NB4 (cell line): ENCODE data around the gene COMMD1.

Experiments used
- CTCF ChIP-seq: IDR thresholded peaks from one replicate; pipeline ENCODE4 v1.5.1; 2012; ENCODE audit warnings: low read depth, low read length
- MAX ChIP-seq: IDR thresholded peaks from 2 replicates; pipeline ENCODE4 v1.6.1; 2011; ENCODE audit warnings: low read depth, low read length
- MYC ChIP-seq: IDR thresholded peaks from 2 replicates; pipeline ENCODE4 v1.6.1; 2011; ENCODE audit warnings: low read depth, low read length
- POLR2A ChIP-seq: IDR thresholded peaks from 2 replicates; pipeline ENCODE4 v1.6.1; 2011; ENCODE audit warnings: mild to moderate bottlenecking; ENCODE audit not compliant: insufficient read length; ENCODE audit errors: extremely low read depth

GRCh38 chr2:62149708-62150107, 244.2 kb downstream of the COMMD1 start:
- TF ChIP-seq POLR2A (no peak), CTCF (no peak), MAX (no peak), MYC (no peak)
